Measurements from ENCODE around the gene TH.

The TH gene

DNA sequence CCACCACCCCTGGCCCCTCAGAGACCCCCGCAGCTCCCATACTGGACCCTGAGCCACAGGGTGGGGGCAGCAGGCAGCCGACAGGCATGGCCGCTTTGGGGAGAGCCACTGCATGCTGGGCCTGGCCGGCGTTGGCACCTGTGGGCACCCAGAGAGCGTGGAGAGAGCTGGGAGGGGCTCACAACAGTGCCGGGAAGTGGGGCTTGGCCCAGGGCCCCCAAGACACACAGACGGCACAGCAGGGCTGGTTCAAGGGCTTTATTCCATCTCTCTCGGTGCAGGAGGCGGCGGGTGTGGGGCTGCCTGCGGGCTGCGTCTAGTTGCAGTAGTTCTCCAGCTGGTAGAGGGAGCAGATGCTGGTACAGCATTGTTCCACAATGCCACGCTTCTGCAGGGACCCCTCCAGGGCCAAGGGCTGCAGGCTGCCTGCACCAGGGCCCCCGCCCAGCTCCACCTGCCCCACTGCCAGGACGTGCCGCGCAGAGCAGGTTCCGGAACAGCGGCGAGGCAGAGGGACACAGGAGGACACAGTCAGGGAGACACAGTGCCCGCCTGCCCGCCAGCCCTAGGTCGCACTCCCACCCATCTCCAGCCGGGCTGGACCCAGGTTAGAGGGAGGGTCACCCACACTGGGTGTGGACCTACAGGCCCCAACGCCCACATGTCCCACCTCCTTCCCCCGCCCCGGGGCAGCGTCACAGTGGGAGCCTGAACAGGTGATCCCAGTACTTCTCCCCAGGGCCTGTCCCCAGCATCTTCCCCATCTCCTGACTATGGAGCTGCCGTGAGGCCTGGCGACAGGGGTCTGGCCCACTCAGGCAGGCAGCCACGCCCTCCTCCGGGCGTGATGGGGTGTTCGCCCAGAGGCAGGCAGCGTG lies 11.8 kb downstream of the TH start:
- DNase-seq (ENCODE audit: low spot score) = no peak

DNA sequence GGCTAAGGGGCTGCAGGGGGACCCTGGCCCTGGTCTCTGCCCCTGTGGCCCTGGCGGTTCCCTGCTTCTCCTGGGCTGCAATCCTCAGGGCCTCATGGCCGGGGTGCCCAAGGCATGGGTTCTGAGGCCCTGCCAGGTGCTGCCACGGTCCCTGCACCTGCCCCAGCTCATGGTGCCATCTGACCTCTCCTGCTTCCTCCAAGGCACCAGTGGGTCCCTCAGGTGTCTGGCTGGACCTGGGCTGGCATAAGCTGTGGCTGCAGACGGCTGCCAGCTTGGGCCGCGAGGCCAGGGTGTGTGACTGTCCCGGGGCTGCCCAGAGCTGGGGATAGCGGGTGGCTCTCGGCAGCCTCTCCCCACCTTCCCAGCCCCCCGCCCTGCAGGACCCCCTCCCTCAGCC lies 12.6 kb downstream of the TH start:
- no peak for DNase-seq (ENCODE audit: low spot score)

DNA sequence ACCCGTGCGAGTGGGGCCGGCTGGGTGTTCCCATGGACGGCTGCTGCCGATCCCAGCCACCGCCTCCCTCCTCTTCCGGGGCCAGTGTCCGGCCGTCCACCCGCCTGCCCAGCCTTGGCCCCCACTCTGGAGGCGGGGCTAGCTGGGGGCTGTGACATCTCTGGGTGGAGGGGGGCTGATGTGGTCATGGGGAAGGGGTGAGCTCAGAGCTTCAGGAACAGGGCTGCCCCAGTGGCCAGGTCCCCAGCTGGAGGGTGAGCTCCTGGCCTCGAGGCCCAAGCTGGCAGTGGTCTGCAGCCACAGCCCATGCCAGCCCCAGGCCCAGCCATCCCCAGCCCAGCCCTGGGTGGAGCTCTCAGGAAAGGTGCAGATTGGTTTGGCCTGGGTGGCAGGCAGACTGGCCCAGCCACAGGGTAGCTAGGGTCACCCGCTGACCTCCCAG lies 13.3 kb downstream of the TH start:
- no peak for DNase-seq (ENCODE audit: low spot score)

DNA sequence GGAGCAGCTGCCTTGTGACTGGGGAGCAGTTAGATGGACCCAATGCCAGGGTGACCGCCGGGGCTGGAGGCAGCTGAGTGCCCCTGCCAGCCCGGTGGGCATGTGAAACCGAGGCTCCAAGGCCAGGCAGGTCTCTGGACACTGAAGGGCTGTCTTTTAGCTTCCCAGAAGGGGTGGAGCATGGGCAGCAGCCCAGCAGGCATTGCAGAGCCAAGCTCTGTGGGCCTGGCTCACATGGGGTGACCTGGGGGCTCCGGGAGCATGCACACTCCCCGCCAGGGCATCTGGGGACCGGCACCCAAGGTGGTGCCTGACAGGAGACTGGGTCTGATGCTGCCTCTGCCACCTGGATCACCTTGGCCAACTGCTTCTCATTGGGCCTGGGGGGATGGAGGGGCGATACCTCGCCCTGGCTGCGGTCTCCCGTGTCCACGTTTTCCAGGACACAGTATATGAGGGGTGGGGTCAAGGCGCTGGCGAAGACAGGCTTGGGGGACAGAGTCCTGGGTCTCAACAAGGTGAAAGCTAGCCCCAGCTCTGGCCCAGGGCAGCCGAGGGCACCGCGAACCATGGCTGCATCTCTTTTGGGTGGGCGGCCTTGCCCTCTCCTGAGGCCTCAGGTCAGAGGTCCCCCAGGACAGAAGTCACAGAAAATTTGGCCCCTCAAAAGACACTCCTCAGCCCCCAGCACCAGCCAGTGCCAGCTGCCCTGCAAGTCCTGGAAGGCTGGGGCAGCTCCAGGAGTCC lies 14.1 kb downstream of the TH start:
- no peak for DNase-seq (ENCODE audit: low spot score)

DNA sequence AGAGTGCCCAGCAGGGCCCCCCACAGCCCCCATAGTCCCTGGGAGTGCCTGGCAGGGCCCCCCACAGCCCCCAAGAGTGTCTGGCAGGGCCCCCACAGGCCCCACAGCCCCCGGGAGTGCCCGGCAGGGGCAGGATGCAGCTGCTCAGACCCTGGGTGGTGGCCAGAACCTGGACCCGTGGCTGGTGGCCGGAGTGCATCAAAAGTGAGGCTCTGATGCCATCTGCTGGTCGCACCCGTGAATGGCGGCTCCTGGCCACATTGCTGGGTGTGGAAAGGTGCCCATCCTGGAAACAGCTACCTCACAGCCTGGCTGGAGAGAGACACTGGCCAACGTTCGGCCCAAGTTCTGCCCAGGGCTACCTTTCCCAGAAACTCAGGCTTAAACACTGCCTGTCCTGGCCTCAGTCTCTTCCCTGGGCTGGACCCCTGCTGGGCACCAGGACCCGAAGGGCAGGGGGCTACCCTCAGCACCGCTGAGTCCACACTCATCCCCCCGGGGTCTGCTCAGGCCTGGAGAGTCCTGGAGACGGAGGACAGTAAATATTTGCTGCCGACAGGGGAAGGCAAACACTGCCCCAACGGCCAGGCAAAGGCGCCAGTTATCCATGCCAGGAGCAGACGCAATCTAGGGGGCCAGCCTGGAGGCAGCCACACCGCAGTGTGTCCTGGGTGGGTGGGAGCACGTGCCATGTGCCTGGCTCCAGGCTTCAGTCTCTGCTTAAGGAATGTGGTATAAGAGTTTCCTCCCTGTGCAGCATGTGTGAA lies 15.0 kb downstream of the TH start:
- peak; percentile 37 for DNase-seq (ENCODE audit: low spot score)

DNA sequence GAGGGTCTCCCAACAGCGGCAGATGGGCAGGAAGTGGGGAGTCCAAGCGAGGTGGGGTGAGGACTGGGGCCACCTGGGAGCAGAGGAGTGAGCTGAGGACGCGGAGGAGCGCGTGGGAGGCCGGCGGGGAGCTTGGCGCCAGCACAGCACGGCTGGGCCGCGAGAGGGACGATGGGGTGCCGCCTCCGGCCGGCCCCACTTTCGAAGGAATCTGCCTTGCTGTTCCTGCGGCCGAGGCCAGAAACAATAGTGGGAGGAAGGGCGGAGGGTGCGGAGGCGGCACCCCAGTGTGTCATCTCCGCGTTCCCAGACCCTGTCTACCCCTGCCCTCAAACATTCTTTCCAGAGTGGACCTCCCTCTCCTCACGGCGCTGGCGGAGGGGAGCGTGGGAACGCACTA lies 16.1 kb downstream of the TH start:
- no peak for DNase-seq (ENCODE audit: low spot score)

DNA sequence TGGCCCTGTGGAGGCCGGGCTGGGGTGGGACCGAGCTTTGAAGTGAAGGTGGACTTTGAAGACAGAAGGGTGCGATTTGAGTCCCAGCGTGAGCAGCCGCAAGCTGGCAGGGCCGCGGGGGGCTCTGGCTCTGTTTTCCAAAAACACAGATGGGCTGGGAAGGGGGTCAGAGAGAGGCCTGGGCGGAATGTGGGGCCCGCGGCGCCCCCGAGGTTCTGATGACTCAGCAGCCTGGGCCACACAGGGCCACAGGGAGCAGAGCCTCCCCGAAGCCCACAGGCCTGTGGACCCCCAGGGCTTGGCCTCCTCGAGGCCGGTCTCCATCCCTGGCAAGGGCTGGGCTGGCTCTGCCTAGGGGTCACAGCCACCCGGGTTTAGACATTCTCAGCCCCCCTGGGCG lies 16.7 kb downstream of the TH start:
- DNase-seq (ENCODE audit: low spot score) = no peak

DNA sequence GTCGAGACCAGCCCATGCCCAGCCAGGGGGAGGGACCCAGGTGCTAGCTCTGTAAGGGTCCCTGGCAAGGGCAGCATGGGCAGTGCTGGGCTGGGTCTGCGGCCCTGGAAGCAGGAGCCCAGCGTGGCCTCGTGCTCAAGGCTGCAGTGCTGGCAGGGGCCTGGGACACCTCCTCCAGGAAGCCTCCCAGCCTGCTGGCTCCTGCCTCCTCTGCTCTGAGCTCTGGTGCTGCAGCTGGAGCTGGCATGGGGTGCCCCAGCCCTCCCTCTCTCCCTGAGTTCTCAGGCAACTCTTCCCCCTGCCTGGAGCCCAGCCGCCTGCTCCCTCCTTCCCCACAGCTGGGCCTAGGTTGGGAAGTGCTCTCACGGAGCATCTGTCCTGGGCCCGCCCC lies 17.4 kb downstream of the TH start:
- no peak for DNase-seq (ENCODE audit: low spot score)

DNA sequence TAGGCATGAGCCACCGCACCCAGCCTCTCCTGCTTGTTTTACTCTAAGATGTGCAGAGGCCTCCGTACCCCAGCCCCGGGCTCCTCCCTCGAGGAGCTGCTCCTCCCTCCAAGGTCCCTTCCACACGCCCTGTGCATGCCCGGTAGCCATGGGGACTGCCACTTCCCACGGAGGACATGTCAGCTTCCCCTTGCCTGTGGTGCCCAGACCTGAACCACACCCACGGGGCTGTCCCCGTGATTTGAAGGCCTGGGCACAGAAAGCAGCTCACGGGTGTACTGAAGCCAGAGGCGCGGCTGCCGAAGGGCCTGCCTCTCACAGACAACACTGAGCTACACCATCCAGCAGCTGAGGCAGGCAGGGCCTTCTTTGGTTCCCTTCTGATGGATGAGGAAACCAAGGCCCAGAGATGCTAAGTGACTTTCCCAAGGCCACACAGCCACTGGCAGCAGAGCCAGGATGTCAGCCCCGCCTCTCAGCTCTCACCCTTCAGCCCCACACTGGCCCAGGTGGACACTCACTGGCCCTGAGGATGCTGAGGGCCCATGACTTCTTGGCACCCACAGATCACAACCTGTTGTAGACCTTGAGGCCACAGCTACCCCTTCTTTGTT lies 17.9 kb downstream of the TH start:
- DNase-seq (ENCODE audit: low spot score) = no peak

DNA sequence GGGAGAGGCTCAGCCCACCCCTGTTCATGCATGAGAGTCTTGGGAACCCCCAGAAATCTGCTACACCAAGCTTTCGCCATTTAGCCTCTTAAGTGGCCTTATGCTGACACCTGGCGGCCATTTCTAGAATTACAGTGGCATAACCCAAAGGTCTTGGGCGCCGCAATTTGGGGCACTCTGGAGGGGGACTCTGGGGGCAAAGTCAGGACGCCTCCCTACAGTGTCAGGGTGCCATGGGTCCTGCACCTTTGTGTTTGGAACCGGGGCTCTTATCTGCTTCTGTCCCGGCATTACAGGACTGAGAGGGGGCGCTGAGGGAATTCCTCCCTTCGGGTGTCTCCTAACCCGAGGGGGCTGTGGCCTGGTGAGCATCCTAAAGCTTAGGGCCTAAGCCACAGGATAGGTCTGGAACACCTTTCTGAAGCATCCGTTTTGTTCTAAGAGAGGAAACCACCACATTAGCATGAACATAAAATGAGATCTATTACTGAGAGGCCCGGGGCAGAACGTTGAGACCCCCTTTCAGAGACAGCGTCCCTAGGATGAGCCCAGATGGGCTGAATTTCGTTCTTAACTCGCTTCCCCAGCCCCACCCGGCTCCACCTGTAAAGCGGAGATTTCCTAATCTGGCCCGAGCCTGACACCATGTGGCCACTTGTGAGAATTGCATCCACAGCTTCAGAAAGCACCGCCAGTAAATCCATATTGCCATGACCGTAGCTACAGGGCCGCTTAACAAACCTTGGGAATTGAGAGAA lies 19.9 kb downstream of the TH start:
- DNase-seq (ENCODE audit: low spot score) = peak; percentile 79

DNA sequence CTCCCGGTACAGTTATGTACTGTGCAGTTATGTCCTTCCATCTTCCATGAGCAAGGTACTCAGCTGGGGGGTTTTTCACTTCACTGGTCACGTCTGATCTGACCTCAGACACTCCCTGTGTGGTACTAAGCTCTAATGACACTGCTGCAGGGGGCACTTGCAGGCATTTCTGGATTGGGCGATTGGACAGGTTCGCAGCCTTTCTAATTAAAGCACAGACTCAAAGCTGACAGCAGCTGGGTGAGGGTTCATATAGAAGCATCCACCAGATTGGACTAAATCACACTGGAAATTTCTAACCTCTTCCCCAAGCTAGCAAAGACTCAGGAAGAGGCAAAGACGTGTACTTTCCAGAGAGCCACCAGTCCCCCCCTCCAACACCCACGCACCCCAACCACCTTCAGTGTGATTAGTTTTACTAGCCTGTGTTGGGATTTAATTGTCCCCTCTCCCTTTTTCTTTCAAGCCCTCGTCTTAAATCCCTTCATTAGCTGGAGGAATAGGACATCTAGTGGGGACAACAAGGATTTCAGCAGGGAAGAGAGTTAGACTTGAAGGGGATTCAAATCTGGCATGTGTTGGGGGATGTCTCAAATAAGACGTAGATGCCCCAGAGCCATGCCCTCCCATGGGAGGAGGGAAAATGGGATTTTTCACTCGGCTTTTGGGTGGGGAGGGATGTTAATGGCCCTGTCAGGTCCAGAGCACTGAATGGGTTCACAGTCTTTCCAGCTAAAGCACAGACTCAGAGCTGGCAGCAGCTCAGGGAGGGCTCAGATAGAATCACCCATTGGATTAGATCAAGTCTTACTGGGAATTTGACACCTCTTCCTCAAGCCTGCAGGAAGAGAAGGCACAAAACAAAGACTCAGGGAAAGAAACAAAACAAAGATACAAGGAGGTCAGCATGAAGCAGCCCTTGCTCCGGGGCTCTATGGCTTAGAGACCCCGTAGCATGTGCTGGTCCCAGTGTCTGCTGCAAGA lies 21.5 kb downstream of the TH start:
- no peak for DNase-seq (ENCODE audit: low spot score)

DNA sequence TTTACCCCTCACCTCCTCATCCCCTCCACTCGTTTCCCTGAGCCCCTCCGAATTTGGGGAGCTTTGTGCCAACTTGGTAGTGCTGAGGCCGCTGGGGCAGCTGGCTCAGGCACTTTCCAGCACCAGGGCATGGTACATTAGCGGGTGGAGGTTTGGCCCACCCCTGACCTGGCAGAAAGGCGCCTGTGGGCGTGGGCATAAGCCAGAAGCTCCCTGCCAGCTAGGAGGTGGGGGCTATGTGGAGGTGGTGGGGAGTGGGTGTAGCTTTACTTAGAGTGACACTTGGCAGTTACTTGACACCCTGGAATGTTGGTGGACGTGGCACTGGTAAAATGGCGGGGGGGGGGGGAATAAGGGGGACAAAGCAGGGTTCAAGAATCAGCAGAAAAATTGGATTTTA lies 22.2 kb downstream of the TH start:
- no peak for DNase-seq (ENCODE audit: low spot score)

DNA sequence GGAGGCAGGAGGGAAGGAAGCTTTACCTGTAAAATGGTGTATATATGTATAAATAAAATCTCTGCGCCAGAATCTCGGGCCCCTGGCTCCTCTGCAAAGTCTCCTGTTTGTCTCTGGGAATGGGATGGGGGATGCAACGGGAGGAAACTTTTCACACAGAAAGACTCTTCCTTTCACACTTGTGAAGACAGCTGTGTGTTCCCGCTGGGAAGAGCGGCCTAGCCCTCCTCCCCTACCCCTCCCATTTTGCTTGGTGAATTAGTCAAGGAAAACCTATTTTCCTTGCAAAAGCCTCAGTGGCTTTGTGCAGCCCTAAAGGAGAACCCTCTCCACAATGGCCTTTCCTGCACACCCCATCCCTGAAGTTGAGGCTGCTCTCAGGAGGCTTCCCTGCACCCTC lies 23.0 kb downstream of the TH start:
- no peak for DNase-seq (ENCODE audit: low spot score)

DNA sequence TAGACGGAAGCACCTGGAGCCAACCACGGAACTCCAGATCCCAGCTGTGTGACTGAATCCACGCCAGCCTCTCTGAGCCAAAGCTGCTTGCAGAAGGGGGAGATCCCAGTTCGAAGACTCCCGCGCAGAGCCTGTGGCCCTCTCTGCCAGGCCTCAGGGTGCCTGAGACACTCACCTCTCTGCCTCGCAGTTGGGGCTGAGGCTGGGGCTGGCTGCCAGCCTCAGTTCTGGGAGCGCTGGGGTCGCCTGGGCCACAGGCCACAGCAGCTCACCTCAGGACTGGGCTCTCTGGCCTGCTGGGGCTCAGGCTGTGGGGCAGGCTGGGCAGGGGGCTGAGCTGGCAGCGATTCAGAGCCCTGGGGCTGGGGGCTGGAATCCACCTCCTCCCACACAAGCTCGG lies 24.2 kb downstream of the TH start:
- DNase-seq (ENCODE audit: low spot score) = no peak

DNA sequence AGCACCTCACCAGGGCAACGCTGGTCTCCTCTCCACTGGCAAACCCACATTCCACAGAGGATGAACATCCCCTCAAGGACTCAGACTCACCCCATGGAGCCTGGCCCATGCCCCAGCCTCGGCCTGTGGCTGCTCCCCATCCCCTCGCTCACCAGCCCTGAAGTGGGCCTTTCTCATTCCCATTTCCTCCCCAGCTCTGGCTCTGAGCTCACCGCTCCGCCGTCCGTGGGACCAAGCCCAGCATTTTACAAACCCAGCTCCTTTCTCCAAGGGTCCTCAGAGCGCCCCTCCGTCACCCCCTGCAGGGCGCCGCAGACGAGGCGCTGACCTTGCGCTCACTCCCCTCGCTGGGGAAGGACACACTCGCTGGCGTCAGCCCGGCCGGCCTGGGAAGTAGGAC lies 25.6 kb downstream of the TH start:
- DNase-seq (ENCODE audit: low spot score) = no peak

DNA sequence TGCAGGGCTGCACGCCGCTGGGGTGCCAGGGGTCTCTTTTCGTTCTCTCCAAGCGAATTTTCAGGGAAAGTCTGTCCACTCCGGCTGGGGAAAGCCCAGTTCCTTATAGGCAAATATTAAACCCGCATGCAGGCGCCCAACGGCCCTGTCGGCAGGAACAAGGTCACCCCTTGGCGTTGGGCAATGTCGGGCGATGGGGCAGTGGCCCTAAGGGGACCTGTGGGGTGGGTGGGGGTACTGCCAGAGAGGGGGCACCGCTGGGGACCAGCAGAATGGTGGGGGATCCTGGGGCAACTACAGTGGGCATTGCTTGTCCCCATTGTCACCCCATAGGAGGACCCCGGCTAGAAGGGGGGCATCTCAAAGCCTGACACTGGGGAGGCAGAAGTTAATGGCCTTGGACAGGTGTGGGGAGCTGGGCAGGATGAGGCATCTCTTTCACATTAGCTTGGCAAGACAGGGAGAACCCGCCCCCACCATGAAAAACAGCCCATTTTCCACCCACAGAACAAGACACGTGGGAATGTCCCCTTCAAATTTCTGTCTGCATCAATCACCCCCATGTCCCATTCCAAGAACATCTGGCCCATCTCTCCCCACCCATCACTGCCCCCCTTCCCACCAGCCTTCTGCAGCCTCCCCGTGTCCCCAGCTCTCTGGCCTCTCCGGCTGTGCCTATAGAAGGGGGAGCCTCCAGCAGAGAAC lies 26.9 kb downstream of the TH start:
- DNase-seq (ENCODE audit: low spot score) = no peak

DNA sequence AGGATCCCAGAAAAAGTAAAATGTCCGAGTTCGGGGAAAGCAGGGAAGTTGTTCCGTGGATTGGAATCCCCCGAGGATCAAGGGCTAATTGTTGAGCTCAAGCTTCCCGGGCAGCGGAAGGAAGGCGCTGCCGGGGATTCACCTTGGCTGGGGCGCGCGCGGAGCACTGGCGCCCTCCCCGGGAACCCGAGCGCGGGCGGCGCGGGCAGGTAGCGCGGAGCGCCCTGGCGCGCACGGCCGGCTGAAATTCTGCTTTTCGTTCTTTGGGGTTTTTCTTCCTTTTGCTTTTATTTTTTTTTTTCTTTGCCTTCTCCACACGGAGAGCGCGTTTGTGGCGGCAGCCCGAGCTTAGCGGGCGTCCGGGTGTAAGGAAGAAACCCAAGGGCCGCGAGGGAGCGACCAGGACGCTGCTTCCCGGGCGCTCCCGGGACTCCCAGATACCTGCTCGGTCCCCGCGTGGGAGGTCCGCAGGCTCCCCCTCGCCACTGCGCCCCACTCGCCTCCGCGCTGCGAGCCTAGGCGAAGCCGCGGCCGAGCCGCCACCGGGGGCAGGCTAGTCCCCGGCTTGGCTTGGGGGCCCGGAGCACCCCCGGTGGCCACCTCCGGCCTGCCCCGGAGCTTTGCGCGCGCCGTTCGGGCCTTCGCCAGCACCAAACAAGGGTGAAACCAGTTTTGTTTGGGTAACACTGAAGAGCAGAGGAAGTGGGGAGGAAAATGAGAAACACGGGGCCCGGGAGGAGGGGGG lies 27.6 kb downstream of the TH start:
- no peak for DNase-seq (ENCODE audit: low spot score)

DNA sequence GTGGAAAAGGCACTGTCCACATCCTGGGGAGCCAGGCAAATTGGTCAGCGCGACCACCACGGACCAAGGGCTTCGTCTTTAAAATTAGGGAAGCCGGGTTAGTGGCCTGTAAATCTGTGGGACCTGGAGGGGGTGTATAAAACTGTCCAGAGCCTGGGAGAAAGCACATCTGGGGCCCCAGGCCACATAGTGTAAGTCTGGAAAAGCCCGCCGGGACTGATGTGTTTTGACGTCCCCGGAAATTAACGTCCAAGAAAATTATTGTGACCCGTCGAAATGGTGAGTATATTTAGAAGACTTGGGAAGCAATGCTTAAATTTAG lies 28.2 kb downstream of the TH start:
- DNase-seq (ENCODE audit: low spot score) = no peak

DNA sequence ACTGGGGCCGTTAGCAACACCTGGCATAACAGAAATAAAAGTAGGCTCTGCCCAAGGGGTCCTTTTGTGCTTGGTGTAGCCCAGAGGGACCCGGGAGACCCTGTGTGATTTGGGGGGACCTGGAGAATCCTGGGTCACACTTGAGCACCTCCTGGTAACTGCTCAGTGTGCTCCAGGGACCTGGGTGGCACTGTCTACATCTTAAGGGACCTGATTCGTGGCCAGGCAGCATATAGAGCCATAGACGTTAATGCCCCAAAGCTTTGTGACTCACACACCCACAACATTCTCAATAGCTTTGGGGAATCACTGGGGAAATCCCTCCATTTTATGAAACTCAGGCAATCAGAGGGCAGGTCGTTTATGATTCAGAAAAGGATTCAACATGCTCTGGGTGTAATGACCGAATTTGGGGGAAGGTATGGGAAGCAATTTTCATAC lies 28.8 kb downstream of the TH start:
- DNase-seq (ENCODE audit: low spot score) = no peak
